HepG2 (cell line): ENCODE data around the gene ZBTB4. TPM values are rescaled to one million over a fixed set of nuclear protein-coding genes. Genes with fewer than 3 reads are reported as not detected.

Experiments
- ATAC-seq: fragments of 200-7000 bp; cut with Tn5 transposase; 3 replicates; pipeline ENCODE4 v1.9.1; 2020; ENCODE audit warnings: mild to moderate bottlenecking, moderate library complexity
- BruUV-seq: library from RNA; stranded (reverse); fragments of 400-500 nt; replicated peaks from 2 replicates; lab custom pipeline; 2021; lab: Mats Ljungman, UMichigan
- CTCF ChIA-PET: fragments of 300-600 bp; formaldehyde crosslinking; extraction: SDS; loops from one replicate; lab custom pipeline; 2021; ENCODE audit warnings: low total read pairs, inconsistent platforms, low intra/inter-chr PET ratio; lab: Yijun Ruan, JAX
- POLR2A ChIA-PET: fragments of 350-600 bp; sonication (Branson Sonifier 250); formaldehyde crosslinking; loops from one replicate; lab custom pipeline; 2020; ENCODE audit warnings: antibody characterized with exemption, inconsistent platforms; lab: Yijun Ruan, JAX
- DNase-seq: peaks from one replicate; pipeline ENCODE4 v3.0.0-alpha.2; 2015; ENCODE audit warnings: low spot score
- FAIRE-seq: peaks from 3 replicates; lab custom pipeline; 2011; peaks lifted over from hg19 to GRCh38; lab: Jason Lieb, UNC
- H2AFZ ChIP-seq: one replicate; pipeline ENCODE4 v1.6.1; 2011; ENCODE audit warnings: low read length, inconsistent platforms
- H3K27ac ChIP-seq: fragments of 300-600 bp; 3 replicates; pipeline ENCODE4 v1.8.0; 2011; ENCODE audit warnings: mixed run types, mild to moderate bottlenecking, mixed read lengths, low read length, inconsistent platforms; ENCODE audit not compliant: insufficient read depth; ENCODE audit errors: extremely low read length
- H3K27me3 ChIP-seq, 2 experiments: fragments of 200-600 bp in 1 of 2; 2 replicates in 1 of 2; 3 replicates in 1 of 2; pipeline versions ENCODE4 v1.6.0 to v1.8.0; 2011; ENCODE audit warnings: low read length in 2 of 2, mild to moderate bottlenecking in 2 of 2, moderate library complexity in 2 of 2, inconsistent platforms in 1 of 2; ENCODE audit not compliant: insufficient read depth in 2 of 2, control insufficient read depth in 1 of 2
- H3K36me3 ChIP-seq, 2 experiments: fragments of 200-600 bp in 1 of 2; replicated peaks in 1 of 2; 2 replicates in 1 of 2; 3 replicates in 1 of 2; pipeline versions ENCODE4 v1.5.1 to v1.8.0; 2011; ENCODE audit warnings: low read length in 2 of 2, inconsistent platforms in 1 of 2; ENCODE audit not compliant: insufficient read depth in 2 of 2, control insufficient read depth in 1 of 2
- H3K4me1 ChIP-seq: 2 replicates; pipeline ENCODE4 v1.5.1; 2012; ENCODE audit warnings: low read length, inconsistent platforms; ENCODE audit not compliant: insufficient read depth
- H3K4me2 ChIP-seq: 2 replicates; pipeline ENCODE4 v1.6.0; 2011; ENCODE audit warnings: low read depth, low read length, inconsistent platforms
- H3K4me3 ChIP-seq, 3 experiments: fragments of 200-600 bp in 1 of 3; sonication (generic), shearing (Covaris generic) in 1 of 3; replicated peaks in 1 of 3; 2 replicates each; pipeline ENCODE4 v1.5.1; 2011 to 2016; ENCODE audit warnings: low read length in 3 of 3, inconsistent platforms in 2 of 3, low read depth in 2 of 3, mild to moderate bottlenecking in 2 of 3, control low read depth in 1 of 3, mixed read lengths in 1 of 3; ENCODE audit not compliant: insufficient read depth in 1 of 3
- H3K79me2 ChIP-seq: one replicate; pipeline ENCODE4 v1.6.1; 2011; ENCODE audit warnings: low read length, inconsistent platforms; ENCODE audit not compliant: insufficient read depth
- H3K9ac ChIP-seq: 2 replicates; pipeline ENCODE4 v1.6.0; 2011; ENCODE audit warnings: mild to moderate bottlenecking, low read depth, low read length, inconsistent platforms; ENCODE audit not compliant: insufficient read depth
- H3K9me3 ChIP-seq: 2 replicates; pipeline ENCODE4 v1.5.1; 2012; ENCODE audit warnings: mild to moderate bottlenecking, low read length
- H4K20me1 ChIP-seq: 2 replicates; pipeline ENCODE4 v1.6.0; 2011; ENCODE audit warnings: inconsistent platforms, mild to moderate bottlenecking, low read length, moderate library complexity; ENCODE audit not compliant: insufficient read depth
- CENPX ChIP-seq: sonication (generic); formaldehyde crosslinking; IDR thresholded peaks from 2 replicates; pipeline ENCODE4 v1.9.0; 2021; ENCODE audit warnings: mild to moderate bottlenecking, missing genetic modification reagents, moderate library complexity
- MED8 ChIP-seq: sonication (generic); formaldehyde crosslinking; IDR thresholded peaks from 2 replicates; pipeline ENCODE4 v1.8.1; 2023; ENCODE audit warnings: mild to moderate bottlenecking, missing genetic modification reagents; ENCODE audit not compliant: insufficient replicate concordance
- ZNF232 ChIP-seq: sonication (generic); formaldehyde crosslinking; IDR thresholded peaks from 2 replicates; pipeline ENCODE4 v1.4.0; 2020; ENCODE audit warnings: missing genetic modification reagents, borderline replicate concordance
- ZNF782 ChIP-seq: sonication (generic); formaldehyde crosslinking; IDR thresholded peaks from 2 replicates; pipeline ENCODE4 v1.4.0; 2020; ENCODE audit warnings: missing genetic modification reagents, mild to moderate bottlenecking, borderline replicate concordance
- ZNF816 ChIP-seq: sonication (generic); formaldehyde crosslinking; IDR thresholded peaks from 2 replicates; pipeline ENCODE4 v1.8.0; 2022; ENCODE audit warnings: missing genetic modification reagents, mild to moderate bottlenecking, borderline replicate concordance
- WGBS: methylation state at CpG from one replicate; pipeline ENCODE4 v1.1.6; 2017; ENCODE audit warnings: low lambda C conversion rate; 5-methylcytosine and 5-hydroxymethylcytosine counted together
- in situ Hi-C: cut with HindIII; loops from 2 replicates; pipeline ENCODE4 v1.10.0; 2017; ENCODE audit warnings: low pct_unique_long_range_greater_than_20kb; ENCODE audit not compliant: extremely low pct_ligation_motif_present
- intact Hi-C: fragments of 100-400 bp; cut with micrococcal nuclease; formaldehyde crosslinking; loops from one replicate; pipeline ENCODE4 v1.10.0; 2022; ENCODE audit not compliant: unreplicated experiment
- polyA plus RNA-seq, 8 experiments: library from polyadenylated mRNA; depleted of rRNA in 3 of 8; stranded (reverse) in 7 of 8; unstranded in 1 of 8; fragments of >200 nt; fragmentation: Illumina TruSeq in 4 of 8; extraction: Trizol in 4 of 8; gene quantifications; 2 replicates each; pipeline versions ENCODE4 v1.2.1 to v1.2.3, GENCODE V29; 2011 to 2016; ENCODE audit warnings: low read depth in 4 of 8, missing spikeins in 1 of 8, mixed read lengths in 1 of 8; ENCODE audit not compliant: insufficient read depth in 1 of 8
- total RNA-seq, 5 experiments: library from RNA; depleted of rRNA; stranded (reverse); fragments of >200 nt; fragmentation: Illumina TruSeq; extraction: Trizol; gene quantifications; 2 replicates each; pipeline ENCODE4 v1.2.3, GENCODE V29; 2016; ENCODE audit warnings: low read depth in 1 of 5
- TF ChIP-seq, protein P1 (sequence below): sonication (generic); formaldehyde crosslinking; IDR thresholded peaks from 2 replicates; pipeline ENCODE4 v1.4.0; 2020; ENCODE audit warnings: missing genetic modification reagents, mild to moderate bottlenecking, borderline replicate concordance
- TF ChIP-seq, protein P2 (sequence below): sonication (generic); formaldehyde crosslinking; IDR thresholded peaks from 2 replicates; pipeline ENCODE4 v1.5.0; 2020; ENCODE audit warnings: mild to moderate bottlenecking, missing genetic modification reagents, borderline replicate concordance
- TF ChIP-seq, protein P3 (sequence below): sonication (generic); formaldehyde crosslinking; IDR thresholded peaks from 2 replicates; pipeline ENCODE4 v1.4.0; 2020; ENCODE audit warnings: missing genetic modification reagents
- TF ChIP-seq, protein P4 (sequence below): sonication (generic); formaldehyde crosslinking; conservative IDR thresholded peaks from 2 replicates; pipeline ENCODE4 v1.4.0; 2020; ENCODE audit warnings: missing genetic modification reagents

ZBTB4 gene
- total and polyA plus RNA-seq, 2 of the 13 experiments (the other 11 are each of a cell fraction or from before 2014, with no cell fraction given), result 4.3 to 7.4 TPM

DNA sequence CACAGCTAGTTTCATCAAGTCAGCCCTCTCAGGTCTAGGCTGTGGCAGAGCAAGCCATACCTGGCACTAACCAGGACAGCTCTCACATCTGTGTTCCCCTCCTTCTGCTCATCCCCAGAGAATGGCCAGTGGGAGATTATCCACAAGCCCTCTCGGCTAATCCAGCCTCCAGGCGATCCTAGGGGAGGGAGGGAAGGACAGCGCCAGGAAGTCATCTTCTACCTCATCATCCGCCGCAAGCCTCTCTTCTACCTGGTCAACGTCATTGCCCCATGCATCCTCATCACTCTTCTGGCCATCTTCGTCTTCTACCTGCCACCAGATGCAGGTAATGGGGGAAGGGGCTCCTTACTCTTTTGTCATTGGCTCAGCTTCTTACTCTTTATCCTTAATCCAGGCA lies 31.0 kb downstream of the ZBTB4 start:
- no TSS peak for BruUV-seq
- H3K27me3 ChIP-seq, result peaks cover 2 to 5% of the 10 kb centered on the region in 2 experiments; a peak in 2 of 5 replicates
- ATAC-seq (no peak), DNase-seq (no peak), FAIRE-seq (no peak)
- no peak overlapping the region for H2AFZ ChIP-seq
- no peaks in the 10 kb centered on the region for H4K20me1 ChIP-seq
- H3K36me3 ChIP-seq, result no peaks in the 10 kb centered on the region
- H3K27ac ChIP-seq, result no peak overlapping the region
- CTCF ChIA-PET, result no interaction called here
- no peak overlapping the region for H3K4me2 ChIP-seq
- H3K9me3 ChIP-seq, result no peaks in the 10 kb centered on the region
- H3K79me2 ChIP-seq, result no peaks in the 10 kb centered on the region
- POLR2A ChIA-PET, result no interaction called here
- no peak overlapping the region for H3K4me3 ChIP-seq
- in situ Hi-C loops (no loop called here), intact Hi-C loops (loop anchor here (5.0 kb wide), 1 partner anchor 34 kb away; the partner anchor contains the start of genes POLR2A and SLC35G6)
- H3K4me1 ChIP-seq, result peaks cover 23% of the 10 kb centered on the region
- WGBS, result 97% methylated on average over 7 of the region's 7 CpGs
- H3K9ac ChIP-seq, result no peak overlapping the region
- TF ChIP-seq CENPX (CRISPR knock-in tag), result no peak
- TF ChIP-seq, protein P1, sequence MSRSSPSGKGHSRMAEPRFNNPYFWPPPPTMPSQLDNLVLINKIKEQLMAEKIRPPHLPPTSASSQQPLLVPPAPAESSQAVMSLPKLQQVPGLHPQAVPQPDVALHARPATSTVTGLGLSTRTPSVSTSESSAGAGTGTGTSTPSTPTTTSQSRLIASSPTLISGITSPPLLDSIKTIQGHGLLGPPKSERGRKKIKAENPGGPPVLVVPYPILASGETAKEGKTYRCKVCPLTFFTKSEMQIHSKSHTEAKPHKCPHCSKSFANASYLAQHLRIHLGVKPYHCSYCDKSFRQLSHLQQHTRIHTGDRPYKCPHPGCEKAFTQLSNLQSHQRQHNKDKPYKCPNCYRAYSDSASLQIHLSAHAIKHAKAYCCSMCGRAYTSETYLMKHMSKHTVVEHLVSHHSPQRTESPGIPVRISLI (CRISPR knock-in tag), result no peak
- TF ChIP-seq, protein P2, sequence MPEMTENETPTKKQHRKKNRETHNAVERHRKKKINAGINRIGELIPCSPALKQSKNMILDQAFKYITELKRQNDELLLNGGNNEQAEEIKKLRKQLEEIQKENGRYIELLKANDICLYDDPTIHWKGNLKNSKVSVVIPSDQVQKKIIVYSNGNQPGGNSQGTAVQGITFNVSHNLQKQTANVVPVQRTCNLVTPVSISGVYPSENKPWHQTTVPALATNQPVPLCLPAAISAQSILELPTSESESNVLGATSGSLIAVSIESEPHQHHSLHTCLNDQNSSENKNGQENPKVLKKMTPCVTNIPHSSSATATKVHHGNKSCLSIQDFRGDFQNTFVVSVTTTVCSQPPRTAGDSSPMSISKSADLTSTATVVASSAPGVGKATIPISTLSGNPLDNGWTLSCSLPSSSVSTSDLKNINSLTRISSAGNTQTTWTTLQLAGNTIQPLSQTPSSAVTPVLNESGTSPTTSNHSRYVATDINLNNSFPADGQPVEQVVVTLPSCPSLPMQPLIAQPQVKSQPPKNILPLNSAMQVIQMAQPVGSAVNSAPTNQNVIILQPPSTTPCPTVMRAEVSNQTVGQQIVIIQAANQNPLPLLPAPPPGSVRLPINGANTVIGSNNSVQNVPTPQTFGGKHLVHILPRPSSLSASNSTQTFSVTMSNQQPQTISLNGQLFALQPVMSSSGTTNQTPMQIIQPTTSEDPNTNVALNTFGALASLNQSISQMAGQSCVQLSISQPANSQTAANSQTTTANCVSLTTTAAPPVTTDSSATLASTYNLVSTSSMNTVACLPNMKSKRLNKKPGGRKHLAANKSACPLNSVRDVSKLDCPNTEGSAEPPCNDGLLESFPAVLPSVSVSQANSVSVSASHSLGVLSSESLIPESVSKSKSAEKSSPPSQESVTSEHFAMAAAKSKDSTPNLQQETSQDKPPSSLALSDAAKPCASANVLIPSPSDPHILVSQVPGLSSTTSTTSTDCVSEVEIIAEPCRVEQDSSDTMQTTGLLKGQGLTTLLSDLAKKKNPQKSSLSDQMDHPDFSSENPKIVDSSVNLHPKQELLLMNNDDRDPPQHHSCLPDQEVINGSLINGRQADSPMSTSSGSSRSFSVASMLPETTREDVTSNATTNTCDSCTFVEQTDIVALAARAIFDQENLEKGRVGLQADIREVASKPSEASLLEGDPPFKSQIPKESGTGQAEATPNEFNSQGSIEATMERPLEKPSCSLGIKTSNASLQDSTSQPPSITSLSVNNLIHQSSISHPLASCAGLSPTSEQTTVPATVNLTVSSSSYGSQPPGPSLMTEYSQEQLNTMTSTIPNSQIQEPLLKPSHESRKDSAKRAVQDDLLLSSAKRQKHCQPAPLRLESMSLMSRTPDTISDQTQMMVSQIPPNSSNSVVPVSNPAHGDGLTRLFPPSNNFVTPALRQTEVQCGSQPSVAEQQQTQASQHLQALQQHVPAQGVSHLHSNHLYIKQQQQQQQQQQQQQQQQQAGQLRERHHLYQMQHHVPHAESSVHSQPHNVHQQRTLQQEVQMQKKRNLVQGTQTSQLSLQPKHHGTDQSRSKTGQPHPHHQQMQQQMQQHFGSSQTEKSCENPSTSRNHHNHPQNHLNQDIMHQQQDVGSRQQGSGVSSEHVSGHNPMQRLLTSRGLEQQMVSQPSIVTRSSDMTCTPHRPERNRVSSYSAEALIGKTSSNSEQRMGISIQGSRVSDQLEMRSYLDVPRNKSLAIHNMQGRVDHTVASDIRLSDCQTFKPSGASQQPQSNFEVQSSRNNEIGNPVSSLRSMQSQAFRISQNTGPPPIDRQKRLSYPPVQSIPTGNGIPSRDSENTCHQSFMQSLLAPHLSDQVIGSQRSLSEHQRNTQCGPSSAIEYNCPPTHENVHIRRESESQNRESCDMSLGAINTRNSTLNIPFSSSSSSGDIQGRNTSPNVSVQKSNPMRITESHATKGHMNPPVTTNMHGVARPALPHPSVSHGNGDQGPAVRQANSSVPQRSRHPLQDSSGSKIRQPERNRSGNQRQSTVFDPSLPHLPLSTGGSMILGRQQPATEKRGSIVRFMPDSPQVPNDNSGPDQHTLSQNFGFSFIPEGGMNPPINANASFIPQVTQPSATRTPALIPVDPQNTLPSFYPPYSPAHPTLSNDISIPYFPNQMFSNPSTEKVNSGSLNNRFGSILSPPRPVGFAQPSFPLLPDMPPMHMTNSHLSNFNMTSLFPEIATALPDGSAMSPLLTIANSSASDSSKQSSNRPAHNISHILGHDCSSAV (CRISPR knock-in tag), result no peak
- TF ChIP-seq ZNF232 (CRISPR knock-in tag), result no peak
- TF ChIP-seq MED8, result no peak
- TF ChIP-seq, protein P3, sequence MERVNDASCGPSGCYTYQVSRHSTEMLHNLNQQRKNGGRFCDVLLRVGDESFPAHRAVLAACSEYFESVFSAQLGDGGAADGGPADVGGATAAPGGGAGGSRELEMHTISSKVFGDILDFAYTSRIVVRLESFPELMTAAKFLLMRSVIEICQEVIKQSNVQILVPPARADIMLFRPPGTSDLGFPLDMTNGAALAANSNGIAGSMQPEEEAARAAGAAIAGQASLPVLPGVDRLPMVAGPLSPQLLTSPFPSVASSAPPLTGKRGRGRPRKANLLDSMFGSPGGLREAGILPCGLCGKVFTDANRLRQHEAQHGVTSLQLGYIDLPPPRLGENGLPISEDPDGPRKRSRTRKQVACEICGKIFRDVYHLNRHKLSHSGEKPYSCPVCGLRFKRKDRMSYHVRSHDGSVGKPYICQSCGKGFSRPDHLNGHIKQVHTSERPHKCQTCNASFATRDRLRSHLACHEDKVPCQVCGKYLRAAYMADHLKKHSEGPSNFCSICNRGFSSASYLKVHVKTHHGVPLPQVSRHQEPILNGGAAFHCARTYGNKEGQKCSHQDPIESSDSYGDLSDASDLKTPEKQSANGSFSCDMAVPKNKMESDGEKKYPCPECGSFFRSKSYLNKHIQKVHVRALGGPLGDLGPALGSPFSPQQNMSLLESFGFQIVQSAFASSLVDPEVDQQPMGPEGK, result no peak
- TF ChIP-seq ZNF816 (CRISPR knock-in tag), result no peak
- TF ChIP-seq, protein P4, sequence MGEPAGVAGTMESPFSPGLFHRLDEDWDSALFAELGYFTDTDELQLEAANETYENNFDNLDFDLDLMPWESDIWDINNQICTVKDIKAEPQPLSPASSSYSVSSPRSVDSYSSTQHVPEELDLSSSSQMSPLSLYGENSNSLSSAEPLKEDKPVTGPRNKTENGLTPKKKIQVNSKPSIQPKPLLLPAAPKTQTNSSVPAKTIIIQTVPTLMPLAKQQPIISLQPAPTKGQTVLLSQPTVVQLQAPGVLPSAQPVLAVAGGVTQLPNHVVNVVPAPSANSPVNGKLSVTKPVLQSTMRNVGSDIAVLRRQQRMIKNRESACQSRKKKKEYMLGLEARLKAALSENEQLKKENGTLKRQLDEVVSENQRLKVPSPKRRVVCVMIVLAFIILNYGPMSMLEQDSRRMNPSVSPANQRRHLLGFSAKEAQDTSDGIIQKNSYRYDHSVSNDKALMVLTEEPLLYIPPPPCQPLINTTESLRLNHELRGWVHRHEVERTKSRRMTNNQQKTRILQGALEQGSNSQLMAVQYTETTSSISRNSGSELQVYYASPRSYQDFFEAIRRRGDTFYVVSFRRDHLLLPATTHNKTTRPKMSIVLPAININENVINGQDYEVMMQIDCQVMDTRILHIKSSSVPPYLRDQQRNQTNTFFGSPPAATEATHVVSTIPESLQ (CRISPR knock-in tag), result no peak
- no peak for TF ChIP-seq ZNF782 (CRISPR knock-in tag)
